ENCODE results near the gene C2CD3. TPM values are rescaled to one million over a fixed set of nuclear protein-coding genes. Genes with fewer than 3 reads are reported as not detected.

C2CD3 gene
- total and polyA plus RNA-seq, 4 donors, result 18.7 to 23.4 (median 22.4) TPM

- Histone ChIP-seq H3K4me1 (ENCODE audit: control insufficient read depth, insufficient read depth, low read length) (peaks cover 6% of the 10 kb centered on the region), H3K9me3 (ENCODE audit: control insufficient read depth, insufficient read depth, low read length) (no peaks in the 10 kb centered on the region), H3K27me3 (ENCODE audit: control insufficient read depth, insufficient read depth, low read length) (no peaks in the 10 kb centered on the region), H3K27ac (ENCODE audit: low read depth, low read length) (no peak overlapping the region), H3K4me3 (ENCODE audit: low read depth, low read length) (no peak overlapping the region), H3K36me3 (ENCODE audit: control insufficient read depth, insufficient read depth, low read length) (peaks cover 51% of the 10 kb centered on the region)
- WGBS (ENCODE audit: insufficient coverage), result 99% methylated on average over 8 of the region's 9 CpGs
- DNase-seq (ENCODE audit: low read depth in 4 of 6, low spot score in 6 of 6), result peak in 2 of 6 donors; percentile 4 to 38
Measured at GRCh38 chr11:74018331-74019005, 152.3 kb downstream of the C2CD3 start.

DNA sequence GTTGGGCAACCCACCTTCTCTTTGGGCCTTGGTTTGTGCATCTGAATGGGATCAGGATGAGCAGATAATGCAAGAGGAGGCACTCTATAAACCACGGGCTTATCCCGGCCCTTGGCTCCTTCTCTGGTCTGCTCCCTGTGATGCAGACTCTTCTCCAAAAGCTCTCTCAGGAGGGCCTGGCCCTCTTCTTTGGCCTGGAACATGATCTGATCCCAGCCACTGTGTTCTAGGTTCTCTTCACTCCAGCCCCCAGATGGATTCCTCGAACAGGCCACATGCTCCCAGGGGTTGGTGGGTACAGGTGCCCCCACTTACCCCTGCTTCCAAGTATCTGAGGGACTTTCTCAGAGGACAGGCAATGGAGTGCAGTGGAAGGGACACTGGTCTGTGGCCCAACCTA lies 153.2 kb downstream of the C2CD3 start:
- Histone ChIP-seq H3K36me3 (ENCODE audit: control insufficient read depth, insufficient read depth, low read length) (peaks cover 58% of the 10 kb centered on the region), H3K27ac (ENCODE audit: low read depth, low read length) (no peak overlapping the region)
- WGBS (ENCODE audit: insufficient coverage), result 100% methylated on average over 3 of the region's 3 CpGs

DNA sequence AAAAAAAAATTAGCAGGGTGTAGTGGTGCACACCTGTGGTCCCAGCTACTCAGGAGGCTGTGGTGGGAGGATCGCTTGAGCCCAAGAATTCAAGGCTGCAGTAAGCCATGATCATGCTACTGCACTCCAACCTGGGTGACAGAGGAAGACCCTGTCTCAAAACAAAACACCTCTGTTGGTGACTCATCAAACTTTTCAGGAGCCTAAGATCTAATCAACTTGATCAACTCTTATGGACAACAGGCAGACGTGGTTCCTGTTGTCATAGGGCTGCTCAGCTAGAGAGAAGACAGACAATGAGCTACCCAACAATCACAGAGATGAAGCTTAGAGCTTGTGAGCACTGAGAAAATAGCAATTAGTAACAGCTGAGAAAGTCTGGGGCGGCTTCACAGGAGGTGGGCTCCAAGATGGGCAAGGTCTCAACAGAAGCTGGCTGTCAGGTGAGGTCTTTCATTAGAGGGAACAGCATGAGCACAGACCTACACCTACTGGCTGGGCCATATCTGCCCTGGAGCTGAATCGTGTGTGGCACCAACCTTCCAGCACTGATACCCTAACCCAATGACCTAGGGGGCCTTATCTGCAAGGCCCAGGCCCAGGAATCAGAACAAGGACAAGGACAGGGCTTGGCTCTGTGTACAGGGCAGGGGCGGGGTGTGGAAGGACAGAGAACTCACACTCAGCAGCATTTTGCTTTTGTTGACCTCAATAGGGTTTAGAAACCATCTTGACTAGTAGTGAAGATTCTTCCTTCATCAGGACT lies 154.7 kb downstream of the C2CD3 start:
- peaks cover 59% of the 10 kb centered on the region for H3K36me3 ChIP-seq (ENCODE audit: control insufficient read depth, insufficient read depth, low read length)

More for the DNA sequence above, 153.2 kb downstream of the C2CD3 start:
- no peaks in the 10 kb centered on the region for H3K27me3 ChIP-seq (ENCODE audit: control insufficient read depth, insufficient read depth, low read length)
- DNase-seq (ENCODE audit: low read depth in 4 of 6, low spot score in 6 of 6), result no peak
- H3K4me3 ChIP-seq (ENCODE audit: low read depth, low read length), result no peak overlapping the region
- no peaks in the 10 kb centered on the region for H3K9me3 ChIP-seq (ENCODE audit: control insufficient read depth, insufficient read depth, low read length)
- peaks cover 6% of the 10 kb centered on the region for H3K4me1 ChIP-seq (ENCODE audit: control insufficient read depth, insufficient read depth, low read length)

GRCh38 chr11:74014880-74015279 lies 155.9 kb downstream of the C2CD3 start:
- WGBS (ENCODE audit: insufficient coverage), result 100% methylated on average over 2 of the region's 2 CpGs
- H3K36me3 ChIP-seq (ENCODE audit: control insufficient read depth, insufficient read depth, low read length), result peaks cover 62% of the 10 kb centered on the region
- H3K4me1 ChIP-seq (ENCODE audit: control insufficient read depth, insufficient read depth, low read length), result peaks cover 3% of the 10 kb centered on the region
- no peak overlapping the region for H3K4me3 ChIP-seq (ENCODE audit: low read depth, low read length)
- no peak overlapping the region for H3K27ac ChIP-seq (ENCODE audit: low read depth, low read length)
- no peak for DNase-seq (ENCODE audit: low read depth in 4 of 6, low spot score in 6 of 6)
- H3K9me3 ChIP-seq (ENCODE audit: control insufficient read depth, insufficient read depth, low read length), result no peaks in the 10 kb centered on the region
- no peaks in the 10 kb centered on the region for H3K27me3 ChIP-seq (ENCODE audit: control insufficient read depth, insufficient read depth, low read length)

More for the DNA sequence above, 154.7 kb downstream of the C2CD3 start:
- Histone ChIP-seq H3K4me1 (ENCODE audit: control insufficient read depth, insufficient read depth, low read length) (peaks cover 6% of the 10 kb centered on the region), H3K27me3 (ENCODE audit: control insufficient read depth, insufficient read depth, low read length) (no peaks in the 10 kb centered on the region), H3K4me3 (ENCODE audit: low read depth, low read length) (no peak overlapping the region), H3K9me3 (ENCODE audit: control insufficient read depth, insufficient read depth, low read length) (no peaks in the 10 kb centered on the region), H3K27ac (ENCODE audit: low read depth, low read length) (no peak overlapping the region)
- WGBS (ENCODE audit: insufficient coverage), result 100% methylated on average over 3 of the region's 5 CpGs
- DNase-seq (ENCODE audit: low read depth in 4 of 6, low spot score in 6 of 6), result no peak

DNA sequence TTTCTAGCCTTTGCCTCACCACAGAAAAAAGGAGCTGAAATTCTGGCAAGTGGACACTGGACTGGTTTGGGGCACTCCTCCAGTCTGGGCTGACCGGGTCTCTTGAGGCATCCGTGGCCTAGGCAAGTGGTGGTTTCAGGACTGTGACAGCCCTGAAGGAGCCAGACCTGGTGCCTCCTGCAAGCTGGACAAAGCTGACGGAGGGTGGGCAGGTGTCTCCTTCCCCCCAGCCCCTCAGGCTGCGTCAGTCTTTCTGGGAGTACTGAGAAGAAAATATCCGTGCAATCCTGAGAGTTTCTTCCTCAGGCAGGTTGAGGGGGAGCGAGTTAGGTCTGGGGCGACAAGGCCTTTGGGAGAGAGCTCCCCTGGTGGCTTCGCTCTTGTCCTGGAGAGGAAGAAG lies 157.7 kb downstream of the C2CD3 start:
- DNase-seq (ENCODE audit: low read depth in 4 of 6, low spot score in 6 of 6), result no peak

DNA sequence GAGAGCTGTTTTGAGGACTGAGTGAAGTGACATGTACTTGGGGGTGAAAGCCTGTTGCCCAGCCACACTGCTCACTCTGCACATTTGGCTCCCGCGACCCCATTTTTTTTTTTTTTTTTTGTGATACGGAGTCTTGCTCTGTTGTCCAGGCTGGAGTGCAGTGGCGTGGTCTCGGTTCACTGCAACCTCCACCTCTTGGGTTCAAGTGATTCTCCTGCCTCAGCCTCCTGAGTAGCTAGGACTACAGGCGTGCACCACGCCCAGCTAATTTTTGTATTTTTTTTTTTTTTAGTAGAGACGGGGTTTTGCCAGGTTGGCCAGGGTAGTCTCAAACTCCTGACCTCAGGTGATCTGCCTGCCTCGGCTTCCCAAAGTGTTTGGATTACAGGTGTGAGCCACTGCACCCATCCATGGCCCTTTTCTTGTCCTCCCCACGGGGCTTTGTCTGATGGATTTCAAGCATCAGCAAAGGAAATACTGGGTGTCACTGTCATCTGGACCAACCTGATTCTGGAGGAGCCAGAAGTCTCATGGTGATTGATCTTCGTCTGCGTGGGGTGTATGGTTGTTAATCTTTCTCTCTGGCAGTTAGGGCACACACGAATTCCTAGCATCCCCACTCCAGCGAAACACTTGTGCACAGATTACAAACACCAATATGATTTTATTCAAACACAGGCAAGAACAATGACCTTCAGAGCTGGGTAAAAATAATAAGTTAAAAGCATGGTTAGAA lies 158.6 kb downstream of the C2CD3 start:
- no peaks in the 10 kb centered on the region for H3K9me3 ChIP-seq (ENCODE audit: control insufficient read depth, insufficient read depth, low read length)
- no peaks in the 10 kb centered on the region for H3K27me3 ChIP-seq (ENCODE audit: control insufficient read depth, insufficient read depth, low read length)
- H3K4me3 ChIP-seq (ENCODE audit: low read depth, low read length), result no peak overlapping the region
- no peak for DNase-seq (ENCODE audit: low read depth in 4 of 6, low spot score in 6 of 6)
- no peaks in the 10 kb centered on the region for H3K4me1 ChIP-seq (ENCODE audit: control insufficient read depth, insufficient read depth, low read length)
- WGBS (ENCODE audit: insufficient coverage), result 100% methylated on average over 3 of the region's 14 CpGs
- H3K27ac ChIP-seq (ENCODE audit: low read depth, low read length), result no peak overlapping the region
- H3K36me3 ChIP-seq (ENCODE audit: control insufficient read depth, insufficient read depth, low read length), result peaks cover 48% of the 10 kb centered on the region

More for the DNA sequence above, 157.7 kb downstream of the C2CD3 start:
- no peak overlapping the region for H3K27ac ChIP-seq (ENCODE audit: low read depth, low read length)
- peaks cover 54% of the 10 kb centered on the region for H3K36me3 ChIP-seq (ENCODE audit: control insufficient read depth, insufficient read depth, low read length)
- no peaks in the 10 kb centered on the region for H3K27me3 ChIP-seq (ENCODE audit: control insufficient read depth, insufficient read depth, low read length)
- no peaks in the 10 kb centered on the region for H3K9me3 ChIP-seq (ENCODE audit: control insufficient read depth, insufficient read depth, low read length)
- no peaks in the 10 kb centered on the region for H3K4me1 ChIP-seq (ENCODE audit: control insufficient read depth, insufficient read depth, low read length)
- WGBS (ENCODE audit: insufficient coverage), result 99% methylated on average over 8 of the region's 8 CpGs
- H3K4me3 ChIP-seq (ENCODE audit: low read depth, low read length), result no peak overlapping the region

- H3K4me1 ChIP-seq (ENCODE audit: control insufficient read depth, insufficient read depth, low read length), result no peaks in the 10 kb centered on the region
- peaks cover 45% of the 10 kb centered on the region for H3K36me3 ChIP-seq (ENCODE audit: control insufficient read depth, insufficient read depth, low read length)
- no peaks in the 10 kb centered on the region for H3K9me3 ChIP-seq (ENCODE audit: control insufficient read depth, insufficient read depth, low read length)
- no peaks in the 10 kb centered on the region for H3K27me3 ChIP-seq (ENCODE audit: control insufficient read depth, insufficient read depth, low read length)
- WGBS (ENCODE audit: insufficient coverage), result 87% methylated on average over 7 of the region's 8 CpGs
- no peak overlapping the region for H3K27ac ChIP-seq (ENCODE audit: low read depth, low read length)
- H3K4me3 ChIP-seq (ENCODE audit: low read depth, low read length), result no peak overlapping the region
- DNase-seq (ENCODE audit: low read depth in 4 of 6, low spot score in 6 of 6), result no peak
Measured at GRCh38 chr11:74011360-74012073, 159.3 kb downstream of the C2CD3 start.

GRCh38 chr11:74010306-74011300 lies 160.2 kb downstream of the C2CD3 start:
- H3K4me3 ChIP-seq (ENCODE audit: low read depth, low read length), result no peak overlapping the region

More at GRCh38 chr11:74010306-74011300, 160.2 kb downstream of the C2CD3 start:
- Histone ChIP-seq H3K36me3 (ENCODE audit: control insufficient read depth, insufficient read depth, low read length) (peaks cover 44% of the 10 kb centered on the region), H3K9me3 (ENCODE audit: control insufficient read depth, insufficient read depth, low read length) (no peaks in the 10 kb centered on the region), H3K27me3 (ENCODE audit: control insufficient read depth, insufficient read depth, low read length) (no peaks in the 10 kb centered on the region), H3K4me1 (ENCODE audit: control insufficient read depth, insufficient read depth, low read length) (peaks cover under 1% of the 10 kb centered on the region), H3K27ac (ENCODE audit: low read depth, low read length) (no peak overlapping the region)
- no peak for DNase-seq (ENCODE audit: low read depth in 4 of 6, low spot score in 6 of 6)
- WGBS (ENCODE audit: insufficient coverage), result 95% methylated on average over 6 of the region's 9 CpGs
